Naive thymus-derived CD4-positive, alpha-beta T cell (primary cell): ENCODE measurements around the gene VGLL2. TPM values are rescaled to one million over a fixed set of nuclear protein-coding genes. Genes with fewer than 3 reads are reported as not detected.

Experiments
- ATAC-seq: fragments of 150-1000 bp; cut with Tn5 transposase; 2 replicates; pipeline ENCODE4 v1.10.0; 2021; ENCODE audit warnings: mild to moderate bottlenecking, moderate library complexity
- CTCF ChIA-PET: fragments of 350-600 bp; sonication (Branson Sonifier 250); formaldehyde crosslinking; loops from one replicate; lab custom pipeline; 2021; ENCODE audit warnings: antibody characterized with exemption; lab: Charles Lee
- POLR2A ChIA-PET: fragments of 350-600 bp; sonication (Branson Sonifier 250); formaldehyde crosslinking; loops from one replicate; lab custom pipeline; 2021; ENCODE audit warnings: antibody characterized with exemption, inconsistent platforms; lab: Charles Lee
- DNase-seq, 9 donors: peaks; one replicate each; pipeline versions ENCODE4 v3.0.0 to v3.0.0-alpha.2; 2020 to 2022; ENCODE audit warnings: mixed read lengths in 1 of 9
- H3K27ac ChIP-seq: one replicate; pipeline ENCODE4 v1.7.0; 2013; ENCODE audit warnings: mild to moderate bottlenecking, low read depth, low read length, moderate library complexity
- H3K27me3 ChIP-seq, 2 donors: one replicate each; pipeline ENCODE4 v1.7.0; 2013; ENCODE audit warnings: low read length in 2 of 2, mild to moderate bottlenecking in 2 of 2, moderate library complexity in 2 of 2; ENCODE audit not compliant: control insufficient read depth in 2 of 2, insufficient read depth in 2 of 2
- H3K36me3 ChIP-seq, 3 experiments: 1 replicate in 2 of 3; 2 replicates in 1 of 3; pipeline ENCODE4 v1.7.0; 2013; ENCODE audit warnings: low read length in 3 of 3, mild to moderate bottlenecking in 3 of 3, moderate library complexity in 1 of 3; ENCODE audit not compliant: insufficient read depth in 3 of 3, control insufficient read depth in 2 of 3
- H3K4me1 ChIP-seq, 2 donors: one replicate each; pipeline ENCODE4 v1.7.0; 2013; ENCODE audit warnings: low read length in 2 of 2, mild to moderate bottlenecking in 2 of 2, moderate library complexity in 1 of 2; ENCODE audit not compliant: control insufficient read depth in 2 of 2, insufficient read depth in 2 of 2
- H3K4me3 ChIP-seq: 2 replicates; pipeline ENCODE4 v1.7.0; 2013; ENCODE audit warnings: mild to moderate bottlenecking, low read length
- H3K9me3 ChIP-seq, 3 experiments: 1 replicate in 2 of 3; 2 replicates in 1 of 3; pipeline ENCODE4 v1.7.0; 2013; ENCODE audit warnings: low read length in 3 of 3; ENCODE audit not compliant: control insufficient read depth in 2 of 3
- H3K27ac Mint-ChIP-seq, 9 donors: one replicate each; pipeline ENCODE4 v1.8.0; 2020 to 2022; ENCODE audit warnings: mixed read lengths in 9 of 9, mild to moderate bottlenecking in 8 of 9, moderate library complexity in 5 of 9, inconsistent platforms in 2 of 9
- H3K27me3 Mint-ChIP-seq, 5 donors: one replicate each; pipeline ENCODE4 v1.8.0; 2021 to 2022; ENCODE audit warnings: mixed read lengths in 5 of 5, mild to moderate bottlenecking in 1 of 5
- H3K36me3 Mint-ChIP-seq, 5 donors: one replicate each; pipeline ENCODE4 v1.8.0; 2020 to 2022; ENCODE audit warnings: mixed read lengths in 5 of 5, mild to moderate bottlenecking in 3 of 5, inconsistent platforms in 1 of 5
- H3K4me1 Mint-ChIP-seq, 7 donors: one replicate each; pipeline ENCODE4 v1.8.0; 2020 to 2022; ENCODE audit warnings: mixed read lengths in 7 of 7, mild to moderate bottlenecking in 3 of 7, inconsistent platforms in 1 of 7
- H3K4me3 Mint-ChIP-seq, 10 donors: one replicate each; pipeline ENCODE4 v1.8.0; 2020 to 2022; ENCODE audit warnings: mild to moderate bottlenecking in 10 of 10, mixed read lengths in 10 of 10, moderate library complexity in 6 of 10, inconsistent platforms in 2 of 10
- H3K9me3 Mint-ChIP-seq, 11 donors: one replicate each; pipeline ENCODE4 v1.8.0; 2020 to 2022; ENCODE audit warnings: mixed read lengths in 11 of 11, mild to moderate bottlenecking in 4 of 11, inconsistent platforms in 1 of 11, moderate library complexity in 1 of 11
- intact Hi-C, 2 donors: fragments of 100-400 bp; cut with micrococcal nuclease; formaldehyde crosslinking; loops; one replicate each; pipeline ENCODE4 v1.15.1; 2023
- polyA plus RNA-seq, 2 donors: library from polyadenylated mRNA; unstranded; fragments of 300-500 nt; fragmentation: Illumina TruSeq; gene quantifications; one replicate each; pipeline ENCODE4 v1.2.3, GENCODE V29; 2021
- total RNA-seq, 6 experiments: library from RNA in 5 of 6; stranded (reverse) in 5 of 6; gene quantifications; 1 replicate in 5 of 6; 2 replicates in 1 of 6; pipeline ENCODE4 v1.2.3 and lab custom pipeline; 2021 to 2026

The VGLL2 gene
- total RNA-seq (not detected), polyA plus RNA-seq (not detected), total RNA-seq (lab: John Stamatoyannopoulos, UW) (not detected)

- Mint-ChIP-seq H3K4me1 (peaks cover 7 to 26% (median 23%) of the 10 kb centered on the region in 7 donors), H3K4me3 (peak within 1 kb of the TSS; percentile 46 to 77 (median 70)), H3K36me3 (no peaks in the 10 kb centered on the region), H3K27me3 (peaks cover 73 to 90% (median 77%) of the 10 kb centered on the region in 5 donors), H3K9me3 (peaks cover 0 to 10% (median 0%) of the 10 kb centered on the region in 11 donors), H3K27ac (no peak within 1 kb of the TSS)
- ChIA-PET POLR2A (no interaction called here), CTCF (no interaction called here)
- Histone ChIP-seq H3K4me3 (no peak within 1 kb of the TSS), H3K36me3 (no peaks in the 10 kb centered on the region), H3K27ac (no peak within 1 kb of the TSS), H3K4me1 (no peaks in the 10 kb centered on the region), H3K9me3 (no peaks in the 10 kb centered on the region), H3K27me3 (peaks cover 3 to 11% of the 10 kb centered on the region in 2 donors)
- DNase-seq (no peak), ATAC-seq (no peak)
- intact Hi-C loops: no loop called here
Measured at GRCh38 chr6:117265410-117266256, at the start of gene VGLL2. Gene VGLL2, plus strand, starts transcription at chr6:117265558. Its CDS starts 206 bp downstream, at chr6:117265764.

GRCh38 chr6:117222861-117223260 lies 42.5 kb upstream of the VGLL2 start:
- DNase-seq (no peak), ATAC-seq (no peak)
- no peak overlapping the region for H3K27ac ChIP-seq
- Mint-ChIP-seq H3K27ac (no peak overlapping the region), H3K9me3 (peaks cover 0 to 13% (median 2%) of the 10 kb centered on the region in 11 donors), H3K36me3 (peaks cover 0 to 3% (median 0%) of the 10 kb centered on the region in 5 donors), H3K27me3 (peaks cover 0 to 12% (median 5%) of the 10 kb centered on the region in 5 donors), H3K4me1 (no peaks in the 10 kb centered on the region), H3K4me3 (no peak overlapping the region)
- intact Hi-C loops: no loop called here
- H3K9me3 ChIP-seq: no peaks in the 10 kb centered on the region
- H3K4me1 ChIP-seq: no peaks in the 10 kb centered on the region
- no peaks in the 10 kb centered on the region for H3K36me3 ChIP-seq
- ChIA-PET CTCF (no interaction called here), POLR2A (no interaction called here)
- no peaks in the 10 kb centered on the region for H3K27me3 ChIP-seq
- no peak overlapping the region for H3K4me3 ChIP-seq

GRCh38 chr6:117226778-117227177 lies 38.6 kb upstream of the VGLL2 start:
- H3K9me3 ChIP-seq: no peaks in the 10 kb centered on the region
- H3K27ac Mint-ChIP-seq: no peak overlapping the region
- no peaks in the 10 kb centered on the region for H3K4me1 ChIP-seq
- no peaks in the 10 kb centered on the region for H3K27me3 ChIP-seq
- peaks cover 0 to 21% (median 8%) of the 10 kb centered on the region in 5 donors for H3K27me3 Mint-ChIP-seq
- peaks cover 0 to 26% (median 6%) of the 10 kb centered on the region in 11 donors for H3K9me3 Mint-ChIP-seq
- DNase-seq: no peak
- no peak for ATAC-seq
- intact Hi-C loops: no loop called here
- ChIA-PET CTCF (no interaction called here), POLR2A (no interaction called here)
- H3K4me3 ChIP-seq: no peak overlapping the region
- H3K4me3 Mint-ChIP-seq: no peak overlapping the region
- H3K36me3 ChIP-seq: no peaks in the 10 kb centered on the region
- no peak overlapping the region for H3K27ac ChIP-seq
- H3K4me1 Mint-ChIP-seq: no peaks in the 10 kb centered on the region
- peaks cover 0 to 3% (median 0%) of the 10 kb centered on the region in 5 donors for H3K36me3 Mint-ChIP-seq

GRCh38 chr6:117227245-117227962 lies 38.0 kb upstream of the VGLL2 start:
- peaks cover 0 to 26% (median 6%) of the 10 kb centered on the region in 11 donors for H3K9me3 Mint-ChIP-seq
- peaks cover 0 to 3% (median 0%) of the 10 kb centered on the region in 5 donors for H3K36me3 Mint-ChIP-seq
- H3K4me1 Mint-ChIP-seq: no peaks in the 10 kb centered on the region
- Histone ChIP-seq H3K4me1 (no peaks in the 10 kb centered on the region), H3K4me3 (no peak overlapping the region), H3K27ac (no peak overlapping the region), H3K27me3 (no peaks in the 10 kb centered on the region), H3K36me3 (no peaks in the 10 kb centered on the region), H3K9me3 (no peaks in the 10 kb centered on the region)
- no peak overlapping the region for H3K27ac Mint-ChIP-seq
- no peak for ATAC-seq
- intact Hi-C loops: no loop called here
- peaks cover 0 to 19% (median 9%) of the 10 kb centered on the region in 5 donors for H3K27me3 Mint-ChIP-seq
- CTCF ChIA-PET: no interaction called here
- DNase-seq: no peak
- H3K4me3 Mint-ChIP-seq: no peak overlapping the region
- POLR2A ChIA-PET: no interaction called here

- ATAC-seq (no peak), DNase-seq (no peak)
- Histone ChIP-seq H3K9me3 (no peaks in the 10 kb centered on the region), H3K36me3 (no peaks in the 10 kb centered on the region), H3K27ac (no peak overlapping the region), H3K4me1 (no peaks in the 10 kb centered on the region), H3K4me3 (no peak overlapping the region), H3K27me3 (no peaks in the 10 kb centered on the region)
- ChIA-PET POLR2A (no interaction called here), CTCF (no interaction called here)
- H3K27me3 Mint-ChIP-seq: peaks cover 0 to 18% (median 10%) of the 10 kb centered on the region in 5 donors
- no peak overlapping the region for H3K27ac Mint-ChIP-seq
- no peak overlapping the region for H3K4me3 Mint-ChIP-seq
- H3K4me1 Mint-ChIP-seq: no peaks in the 10 kb centered on the region
- H3K36me3 Mint-ChIP-seq: peaks cover 0 to under 1% (median 0%) of the 10 kb centered on the region in 5 donors
- peaks cover 0 to 23% (median 6%) of the 10 kb centered on the region in 11 donors for H3K9me3 Mint-ChIP-seq
- intact Hi-C loops: no loop called here
Measured at GRCh38 chr6:117228202-117228601, 37.2 kb upstream of the VGLL2 start.

GRCh38 chr6:117229870-117230269 lies 35.5 kb upstream of the VGLL2 start:
- Histone ChIP-seq H3K36me3 (no peaks in the 10 kb centered on the region), H3K4me3 (no peak overlapping the region), H3K27me3 (no peaks in the 10 kb centered on the region), H3K9me3 (no peaks in the 10 kb centered on the region), H3K4me1 (no peaks in the 10 kb centered on the region), H3K27ac (no peak overlapping the region)
- DNase-seq (no peak), ATAC-seq (no peak)
- CTCF ChIA-PET: no interaction called here
- Mint-ChIP-seq H3K36me3 (no peaks in the 10 kb centered on the region), H3K27me3 (peaks cover 0 to 15% (median 9%) of the 10 kb centered on the region in 5 donors), H3K27ac (no peak overlapping the region), H3K4me3 (no peak overlapping the region), H3K4me1 (no peaks in the 10 kb centered on the region), H3K9me3 (peaks cover 0 to 21% (median 6%) of the 10 kb centered on the region in 11 donors)
- intact Hi-C loops: no loop called here
- POLR2A ChIA-PET: no interaction called here
